Smooth muscle cell (in vitro differentiated cells): ENCODE measurements around the gene FKBP10. TPM values are rescaled to one million over a fixed set of nuclear protein-coding genes. Genes with fewer than 3 reads are reported as not detected.

ENCODE experiments used
- DNase-seq: peaks from one replicate; lab custom pipeline; 2025; ENCODE audit not compliant: unreplicated experiment; lab: John Stamatoyannopoulos, UW
- H2AFZ ChIP-seq: fragments of 200-600 bp; sonication (generic); 2 replicates; pipeline ENCODE4 v1.6.0; 2016; ENCODE audit warnings: antibody characterized with exemption, low read depth, mild to moderate bottlenecking
- H3F3A ChIP-seq: fragments of 200-600 bp; sonication (generic); 2 replicates; pipeline ENCODE4 v1.6.0; 2017; ENCODE audit warnings: antibody characterized with exemption, low read depth
- H3K27ac ChIP-seq: fragments of 200-600 bp; sonication (generic); 2 replicates; pipeline ENCODE4 v1.5.1; 2016; ENCODE audit warnings: low read depth, mild to moderate bottlenecking
- H3K27me3 ChIP-seq: fragments of 200-600 bp; sonication (generic); 2 replicates; pipeline ENCODE4 v1.6.1; 2016; ENCODE audit warnings: low read depth, mild to moderate bottlenecking
- H3K36me3 ChIP-seq: fragments of 200-600 bp; sonication (generic); 2 replicates; pipeline ENCODE4 v1.5.1; 2016; ENCODE audit warnings: low read depth
- H3K4me1 ChIP-seq: fragments of 200-600 bp; sonication (generic); 2 replicates; pipeline ENCODE4 v1.5.1; 2016; ENCODE audit warnings: low read depth
- H3K4me2 ChIP-seq: fragments of 200-600 bp; sonication (generic); 2 replicates; pipeline ENCODE4 v1.6.0; 2016; ENCODE audit warnings: mild to moderate bottlenecking
- H3K4me3 ChIP-seq: fragments of 200-600 bp; sonication (generic); 2 replicates; pipeline ENCODE4 v1.5.1; 2016; ENCODE audit warnings: mild to moderate bottlenecking
- H3K79me2 ChIP-seq: fragments of 200-600 bp; sonication (generic); 2 replicates; pipeline ENCODE4 v1.6.0; 2016; ENCODE audit warnings: low read depth, mild to moderate bottlenecking
- H3K9ac ChIP-seq: fragments of 200-600 bp; sonication (generic); 2 replicates; pipeline ENCODE4 v1.6.0; 2016; ENCODE audit warnings: low read depth
- H3K9me3 ChIP-seq: fragments of 200-600 bp; sonication (generic); replicated peaks from 2 replicates; pipeline ENCODE4 v1.5.1; 2016; ENCODE audit warnings: low read depth
- H4K20me1 ChIP-seq: fragments of 200-600 bp; sonication (generic); 2 replicates; pipeline ENCODE4 v1.6.0; 2016; ENCODE audit warnings: low read depth
- CTCF ChIP-seq: fragments of 200-600 bp; sonication (generic); IDR thresholded peaks from 2 replicates; pipeline ENCODE4 v1.5.1; 2017; ENCODE audit warnings: borderline replicate concordance, mild to moderate bottlenecking, antibody characterized with exemption; ENCODE audit not compliant: insufficient read depth, poor library complexity, severe bottlenecking
- WGBS: methylation state at CpG from one replicate; pipeline ENCODE4 v1.1.7; 2016; ENCODE audit warnings: low lambda C conversion rate; 5-methylcytosine and 5-hydroxymethylcytosine counted together
- polyA plus RNA-seq: library from polyadenylated mRNA; unstranded; fragments of >200 nt; fragmentation: Nextera tagmentation; extraction: Ambion mirVana; gene quantifications from 2 replicates; pipeline ENCODE4 v1.2.1, GENCODE V29; 2016
- total RNA-seq: library from RNA; depleted of rRNA; stranded (reverse); fragments of >200 nt; gene quantifications from 2 replicates; pipeline ENCODE4 v1.2.3, GENCODE V29; 2014

FKBP10 gene
- total RNA-seq: 603 and 724 TPM in 2 replicates
- polyA plus RNA-seq: 253 and 289 TPM in 2 replicates

GRCh38 chr17:41812381-41813151 lies at the start of gene FKBP10:
Gene FKBP10, plus strand, starts transcription at chr17:41813004. Its CDS starts 31 bp downstream, at chr17:41813035.
- H3K79me2 ChIP-seq: peaks cover 74% of the 10 kb centered on the region
- no peaks in the 10 kb centered on the region for H3K36me3 ChIP-seq
- H3K4me1 ChIP-seq: peaks cover 36% of the 10 kb centered on the region
- H3K9me3 ChIP-seq: no peaks in the 10 kb centered on the region
- WGBS: 1% methylated on average over 22 of the region's 35 CpGs
- H3K4me3 ChIP-seq: peak within 1 kb of the TSS; percentile 88
- H4K20me1 ChIP-seq: peaks cover 67% of the 10 kb centered on the region
- peaks cover 8% of the 10 kb centered on the region for H3F3A ChIP-seq
- peak within 1 kb of the TSS; percentile 90 for H3K9ac ChIP-seq
- H3K27ac ChIP-seq: peak within 1 kb of the TSS; percentile 92
- no peak for TF ChIP-seq CTCF
- peak within 1 kb of the TSS; percentile 80 for H2AFZ ChIP-seq
- no peaks in the 10 kb centered on the region for H3K27me3 ChIP-seq
- peak; percentile 72 for DNase-seq
- peak within 1 kb of the TSS; percentile 96 for H3K4me2 ChIP-seq

GRCh38 chr17:41763327-41763726 lies 49.5 kb upstream of the FKBP10 start:
- Histone ChIP-seq H3K9ac (no peak overlapping the region), H3K36me3 (peaks cover 17% of the 10 kb centered on the region), H2AFZ (no peak overlapping the region), H3K4me2 (no peak overlapping the region), H3K4me1 (no peaks in the 10 kb centered on the region), H3K79me2 (no peaks in the 10 kb centered on the region), H3F3A (no peaks in the 10 kb centered on the region), H4K20me1 (peaks cover 91% of the 10 kb centered on the region), H3K4me3 (no peak overlapping the region), H3K27me3 (no peaks in the 10 kb centered on the region), H3K9me3 (no peaks in the 10 kb centered on the region), H3K27ac (no peak overlapping the region)
- DNase-seq: no peak
- WGBS: 98% methylated on average over 8 of the region's 8 CpGs
- TF ChIP-seq CTCF: no peak

- Histone ChIP-seq H3K9me3 (no peaks in the 10 kb centered on the region), H4K20me1 (peaks cover 94% of the 10 kb centered on the region), H3K27me3 (no peaks in the 10 kb centered on the region), H3K4me3 (no peak overlapping the region), H3K4me1 (no peaks in the 10 kb centered on the region), H2AFZ (no peak overlapping the region), H3K36me3 (peaks cover 17% of the 10 kb centered on the region), H3F3A (no peaks in the 10 kb centered on the region), H3K27ac (no peak overlapping the region), H3K79me2 (peaks cover 12% of the 10 kb centered on the region), H3K4me2 (no peak overlapping the region), H3K9ac (no peak overlapping the region)
- DNase-seq: no peak
- TF ChIP-seq CTCF: no peak
Measured at GRCh38 chr17:41766135-41766534, 46.7 kb upstream of the FKBP10 start.
